Activated T-cell treated with anti-CD3 and anti-CD28 coated beads for 1 hour (primary cell): ENCODE data around the gene ID3.
"Not testable (repeated sequence)": the region's sequence is repeated elsewhere in the genome, so short reads cannot be mapped to it uniquely, and the experiment has no call there.

Experiments
- DNase-seq: peaks from one replicate; pipeline ENCODE4 v3.0.0-alpha.2; 2020; ENCODE audit warnings: low read depth

ID3 gene

GRCh38 chr1:23588749-23589548, 29.6 kb upstream of the ID3 start:
- DNase-seq = no peak

GRCh38 chr1:23585321-23586022, 26.2 kb upstream of the ID3 start:
- no peak for DNase-seq

- DNase-seq = not testable (repeated sequence)
These were observed 24.4 kb upstream of the ID3 start for GRCh38 chr1:23583727-23584126.

GRCh38 chr1:23582820-23583219, 23.5 kb upstream of the ID3 start:
- no peak for DNase-seq

GRCh38 chr1:23581219-23581618, 21.9 kb upstream of the ID3 start:
- no peak for DNase-seq

GRCh38 chr1:23578997-23579363, 19.7 kb upstream of the ID3 start:
- DNase-seq = no peak

GRCh38 chr1:23578311-23578996, 19.2 kb upstream of the ID3 start:
- no peak for DNase-seq

GRCh38 chr1:23577056-23578004, 18.0 kb upstream of the ID3 start:
- no peak for DNase-seq

- DNase-seq = no peak
These were observed 17.2 kb upstream of the ID3 start for GRCh38 chr1:23576338-23577055.

GRCh38 chr1:23575226-23575810, 16.0 kb upstream of the ID3 start:
- DNase-seq = no peak

GRCh38 chr1:23574265-23574754, 15.0 kb upstream of the ID3 start:
- no peak for DNase-seq

- DNase-seq = no peak
These were observed 14.4 kb upstream of the ID3 start for GRCh38 chr1:23573574-23574182.

GRCh38 chr1:23571465-23571864, 12.2 kb upstream of the ID3 start:
- DNase-seq = no peak

- DNase-seq = no peak
These were observed 10.8 kb upstream of the ID3 start for GRCh38 chr1:23570001-23570691.

- DNase-seq = no peak
These were observed 9.5 kb upstream of the ID3 start for GRCh38 chr1:23568608-23569383.

GRCh38 chr1:23567996-23568607, 8.8 kb upstream of the ID3 start:
- no peak for DNase-seq

- DNase-seq = no peak
These were observed 8.3 kb upstream of the ID3 start for GRCh38 chr1:23567629-23567995.

GRCh38 chr1:23566304-23566703, 7.0 kb upstream of the ID3 start:
- DNase-seq = no peak
